HEK293T (cell line): ENCODE measurements around the gene TREML1.

ENCODE experiments used
- BHLHE40 ChIP-seq: fragments of 450-650 bp; IDR thresholded peaks from 2 replicates; pipeline ENCODE4 v1.6.1; 2016; ENCODE audit warnings: mild to moderate bottlenecking, moderate library complexity, borderline replicate concordance
- FOXM1 ChIP-seq: fragments of 450-650 bp; IDR thresholded peaks from 2 replicates; pipeline ENCODE4 v1.6.1; 2017; ENCODE audit warnings: mild to moderate bottlenecking, borderline replicate concordance
- SP1 ChIP-seq: fragments of 450-650 bp; IDR thresholded peaks from 2 replicates; pipeline ENCODE4 v1.6.1; 2017
- SUZ12 ChIP-seq: fragments of 450-650 bp; IDR thresholded peaks from 2 replicates; pipeline ENCODE4 v1.6.1; 2016; ENCODE audit warnings: mild to moderate bottlenecking

GRCh38 chr6:41194386-41194785 lies 40.2 kb upstream of the TREML1 start:
- TF ChIP-seq FOXM1 (no peak), SP1 (no peak), BHLHE40 (no peak), SUZ12 (no peak)
